ENCODE measurements around the gene IGFBP7.

IGFBP7 gene

DNA sequence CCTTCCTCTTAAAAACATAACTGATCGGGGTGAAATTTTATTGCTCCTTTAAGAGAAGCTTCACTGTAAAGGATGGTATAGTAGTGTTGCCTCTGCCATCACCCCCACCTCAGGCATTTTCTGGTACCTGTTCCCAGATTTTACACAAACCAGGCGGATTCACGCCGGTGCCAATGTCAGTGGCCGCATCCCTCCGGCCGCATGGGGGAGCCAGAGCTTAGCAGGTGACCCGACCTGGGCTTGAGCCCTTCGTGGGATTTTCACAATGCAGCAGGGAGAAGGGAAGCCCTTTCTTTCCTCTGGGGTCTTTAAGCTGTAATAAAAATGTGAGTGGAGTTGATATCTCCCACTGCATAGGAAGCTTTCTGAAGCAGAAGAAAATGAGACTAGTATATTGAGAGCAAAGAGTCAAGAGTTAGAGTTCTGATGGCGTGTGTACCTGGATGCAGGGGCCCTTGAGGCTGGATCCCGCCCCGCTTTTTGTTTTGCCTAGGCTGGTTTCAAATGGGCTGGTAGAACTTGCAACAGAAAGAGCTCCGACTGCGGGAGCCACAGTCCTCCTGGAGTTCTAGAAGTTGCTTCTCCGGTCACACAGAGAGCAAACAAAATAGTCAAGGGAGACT is 72.1 kb downstream of the IGFBP7 start:
- no peak for DNase-seq

DNA sequence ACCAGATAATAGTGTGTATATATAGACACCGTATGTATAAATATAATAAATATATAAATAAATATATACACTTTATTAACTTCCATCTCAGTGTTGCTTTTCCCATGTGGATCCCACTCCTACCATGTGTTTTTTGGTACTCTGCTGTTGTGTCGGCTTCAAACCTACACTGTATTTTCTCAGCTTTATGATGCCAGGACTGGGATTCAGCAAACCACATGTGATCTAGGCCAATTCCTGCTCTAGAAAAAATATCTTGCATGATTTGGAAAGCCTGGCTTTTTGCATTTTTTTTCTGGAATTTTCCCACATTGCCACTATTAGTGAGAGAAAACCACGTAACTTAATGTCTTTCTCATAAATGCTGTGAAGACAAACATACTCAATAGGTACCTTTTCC is 75.7 kb downstream of the IGFBP7 start:
- DNase-seq, result no peak

DNA sequence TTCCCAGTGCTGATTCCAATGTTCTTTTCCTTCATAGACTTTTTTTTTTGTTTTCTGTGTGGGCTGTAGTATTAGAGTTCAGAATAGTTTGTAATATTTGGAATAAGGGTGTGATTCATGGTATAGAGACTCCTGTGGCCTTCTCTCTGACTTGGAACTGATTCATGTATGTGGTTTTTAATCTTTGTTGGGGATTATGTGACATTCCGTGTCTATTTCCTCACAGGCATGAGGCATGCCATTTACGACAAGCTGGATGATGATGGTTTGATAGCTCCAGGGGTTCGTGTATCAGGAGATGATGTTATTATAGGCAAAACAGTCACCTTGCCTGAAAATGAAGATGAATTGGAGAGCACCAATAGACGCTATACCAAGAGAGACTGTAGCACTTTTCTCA is 87.1 kb downstream of the IGFBP7 start:
- DNase-seq, result no peak

DNA sequence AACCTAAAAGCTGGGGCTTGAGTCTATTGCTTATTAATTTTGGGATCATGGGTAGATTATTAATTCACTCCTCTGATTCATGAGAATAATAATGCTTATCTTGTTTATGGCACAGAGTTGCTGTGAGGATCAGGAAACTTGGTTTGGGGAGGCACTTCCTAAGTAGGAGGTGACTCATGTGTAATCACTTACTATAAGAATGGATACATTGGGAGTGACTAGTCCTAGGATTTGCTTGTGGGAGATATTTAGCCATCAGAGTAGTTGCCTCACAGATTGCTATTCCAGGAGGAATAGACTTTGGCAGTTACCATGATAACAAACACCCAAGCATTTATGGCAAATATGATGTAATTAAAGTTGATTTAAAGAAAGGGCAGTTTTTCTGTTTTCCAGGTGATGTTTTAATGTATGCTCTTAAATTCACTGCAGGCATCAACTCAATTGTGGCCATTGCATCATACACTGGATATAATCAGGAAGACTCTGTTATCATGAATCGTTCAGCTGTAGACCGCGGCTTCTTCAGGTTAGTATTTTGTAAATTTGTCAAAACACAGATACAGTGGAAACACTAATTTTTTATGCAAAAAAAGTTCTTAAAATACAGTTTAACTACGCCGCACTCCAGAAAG is 89.6 kb downstream of the IGFBP7 start:
- no peak for DNase-seq

DNA sequence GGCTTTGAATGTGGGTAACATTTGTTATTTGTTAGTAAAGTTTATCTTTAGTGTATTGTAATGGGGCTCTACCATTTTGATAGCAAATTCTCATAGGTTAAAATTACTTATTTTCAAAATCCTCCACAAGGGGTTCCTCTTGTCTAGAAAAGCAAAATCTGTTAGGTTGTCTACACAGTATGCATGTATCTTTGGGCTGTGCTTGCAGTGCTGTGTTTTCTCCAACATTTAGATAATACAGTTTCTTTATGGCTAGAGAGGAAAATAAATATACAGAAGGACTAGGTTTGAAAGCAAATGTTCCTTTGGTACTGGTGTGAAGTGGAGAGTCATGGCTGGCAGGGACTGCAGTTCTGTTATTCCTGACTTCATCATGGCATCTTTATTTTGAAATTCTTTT is 91.2 kb downstream of the IGFBP7 start:
- no peak for DNase-seq

DNA sequence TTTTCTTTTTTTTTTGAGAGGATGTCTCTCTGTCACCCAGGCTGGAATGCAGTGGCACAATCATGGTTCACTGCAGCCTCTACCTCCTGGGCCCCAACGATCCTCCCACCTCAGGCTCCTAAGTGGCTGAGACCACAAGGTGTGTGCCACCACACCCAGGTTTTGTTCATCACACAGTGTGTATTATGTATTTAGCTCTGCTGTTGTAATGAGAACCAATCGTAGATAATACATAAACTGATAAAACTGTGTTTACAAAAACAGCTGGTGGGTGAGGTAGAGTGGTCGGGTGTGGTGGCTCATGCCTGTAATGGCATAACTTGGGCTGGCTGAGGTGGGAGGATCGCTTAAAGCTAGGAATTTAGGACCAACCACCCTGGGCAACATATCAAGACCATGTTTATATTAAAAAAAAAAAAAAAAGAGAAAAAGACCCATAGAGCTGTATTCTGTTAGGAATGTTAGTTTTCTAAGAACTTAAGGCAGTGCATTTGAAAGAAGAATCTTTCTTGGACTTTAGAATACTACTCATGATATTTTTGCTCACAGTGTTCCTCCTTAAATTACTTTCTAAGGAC is 96.6 kb downstream of the IGFBP7 start:
- no peak for DNase-seq

DNA sequence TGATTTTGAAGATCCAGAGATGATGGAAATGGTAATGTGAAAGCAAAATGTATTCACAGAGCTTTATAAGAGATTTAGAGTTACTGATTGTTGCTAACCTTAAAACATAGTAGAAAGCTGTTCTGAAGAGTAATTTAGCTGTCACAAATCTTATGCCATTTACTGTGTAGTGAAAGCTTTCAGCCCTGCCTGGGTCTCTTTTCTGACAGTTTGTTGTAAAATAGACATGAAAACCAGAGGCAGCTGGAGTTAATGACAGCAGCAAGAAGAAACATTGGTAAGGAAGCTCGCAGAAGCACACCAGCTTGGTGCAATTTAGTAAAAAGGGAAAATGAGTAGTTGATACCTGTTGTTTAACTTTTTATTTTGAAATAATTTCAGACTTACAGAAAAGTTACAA is 110.4 kb downstream of the IGFBP7 start:
- DNase-seq, result no peak

DNA sequence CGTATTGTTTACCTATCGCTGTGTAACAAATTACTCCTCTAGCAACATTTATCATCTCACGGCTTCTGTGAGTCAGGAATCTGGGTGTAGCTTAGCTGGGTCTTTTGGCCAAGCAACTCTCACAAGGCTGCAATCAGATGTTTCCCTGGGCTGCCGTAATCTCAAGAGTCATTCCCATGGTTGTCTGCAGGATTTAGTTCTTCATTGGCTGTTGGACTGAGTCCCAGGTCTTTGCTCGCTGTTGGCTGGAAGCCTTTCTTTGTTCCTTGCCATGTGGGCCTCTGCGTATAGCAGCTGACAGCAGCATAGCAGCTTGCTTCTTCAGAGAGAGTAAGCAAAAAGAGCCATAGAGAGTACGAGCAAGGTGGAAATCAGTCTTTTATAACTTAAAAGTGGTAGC is 114.7 kb downstream of the IGFBP7 start:
- DNase-seq, result no peak

DNA sequence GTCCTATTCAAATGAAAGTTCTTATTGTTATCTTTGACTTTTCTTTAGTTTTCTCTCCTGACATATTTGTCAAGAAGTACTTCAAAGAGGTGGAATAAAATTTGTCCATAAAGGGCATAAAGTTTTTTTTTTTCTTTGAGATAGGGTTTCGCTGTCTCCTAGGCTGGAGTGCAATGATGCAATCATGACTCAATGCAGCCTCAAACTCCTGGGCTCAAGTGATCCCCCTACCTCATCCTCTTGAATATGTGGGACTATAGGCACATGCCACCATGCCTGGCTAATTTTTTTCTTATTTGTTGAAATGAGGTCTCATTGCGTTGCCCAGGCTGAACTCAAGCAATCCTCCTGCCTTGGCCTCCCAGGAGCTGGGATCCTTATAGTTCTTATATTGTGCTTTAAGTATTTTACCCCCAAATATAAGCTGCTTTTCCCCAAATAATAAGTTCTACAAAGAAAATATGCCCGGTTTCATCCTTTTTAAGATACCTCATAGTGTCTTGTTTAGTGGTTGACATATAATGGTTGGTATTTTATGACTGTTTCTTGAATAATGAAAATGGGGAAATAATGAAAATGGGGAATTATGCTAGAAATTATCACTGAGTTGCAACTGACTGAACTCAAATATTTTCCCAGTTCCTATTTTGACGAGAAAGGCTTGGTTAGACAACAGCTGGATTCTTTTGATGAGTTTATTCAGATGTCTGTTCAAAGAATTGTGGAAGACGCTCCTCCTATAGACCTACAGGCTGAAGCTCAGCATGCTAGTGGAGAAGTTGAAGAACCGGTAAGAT is 119.9 kb downstream of the IGFBP7 start:
- no peak for DNase-seq

DNA sequence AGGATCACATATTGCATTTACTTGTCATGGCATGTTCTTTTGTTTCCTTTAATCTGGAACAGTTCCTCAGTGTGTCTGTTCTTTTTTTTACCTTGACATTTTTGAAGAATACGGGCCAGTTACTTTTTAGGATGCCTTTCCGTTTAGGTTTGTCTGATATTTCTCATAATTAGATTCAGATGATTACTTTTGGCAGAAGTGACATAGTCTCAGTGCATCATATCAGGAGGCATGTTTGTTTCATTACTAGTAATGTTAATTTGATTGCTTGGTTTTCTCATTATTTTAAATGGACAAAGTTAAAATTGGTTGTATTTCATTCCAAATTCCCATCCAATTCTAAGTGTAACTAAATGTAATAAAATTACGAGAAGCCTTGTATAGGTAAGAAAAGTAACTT is 123.2 kb downstream of the IGFBP7 start:
- no peak for DNase-seq

DNA sequence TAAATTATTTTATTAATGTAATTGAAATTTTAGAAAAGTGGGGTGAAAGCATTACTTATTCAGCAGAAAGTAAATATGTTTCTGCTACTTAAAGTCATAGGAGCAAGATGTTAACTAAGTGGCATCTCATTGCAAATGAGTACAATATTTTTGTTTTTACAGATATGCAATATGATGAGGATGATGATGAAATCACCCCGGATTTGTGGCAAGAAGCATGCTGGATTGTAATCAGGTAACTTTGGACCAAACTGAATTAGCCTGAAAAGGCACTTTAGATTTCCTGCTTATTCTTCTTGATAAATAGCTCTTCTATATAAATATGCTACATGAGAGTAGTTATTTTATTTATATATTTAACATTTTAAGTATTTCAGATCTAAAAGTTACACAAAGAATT is 124.0 kb downstream of the IGFBP7 start:
- no peak for DNase-seq

DNA sequence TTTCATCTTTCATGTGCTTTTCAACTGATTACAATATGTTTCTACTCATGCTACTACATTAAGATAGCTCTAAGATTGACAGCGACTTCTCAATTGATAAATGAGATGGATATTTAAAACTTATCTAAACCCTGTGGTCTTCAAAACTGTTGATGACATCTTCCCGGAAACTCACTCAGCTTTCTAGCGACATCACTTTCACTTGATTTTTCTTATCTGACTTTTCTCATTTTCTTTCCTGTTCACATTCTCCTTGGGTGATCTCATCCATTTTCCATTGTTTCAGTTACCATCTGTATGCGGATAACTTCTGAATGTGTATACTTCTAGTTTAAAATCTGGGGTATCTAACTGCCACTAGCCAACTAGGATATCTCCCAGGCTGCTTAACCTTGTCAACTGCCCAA is 128.4 kb downstream of the IGFBP7 start:
- DNase-seq, result no peak
